A172 (cell line): ENCODE data around the gene CMTM8. TPM values are rescaled to one million over a fixed set of nuclear protein-coding genes. Genes with fewer than 3 reads are reported as not detected.

Source experiments
- DNase-seq: peaks from one replicate; pipeline ENCODE4 v3.0.0-alpha.2; 2015; ENCODE audit warnings: low spot score
- total RNA-seq: library from RNA; depleted of rRNA; stranded (reverse); fragments of >200 nt; shearing (Covaris generic); gene quantifications from 2 replicates; pipeline ENCODE4 v1.2.3, GENCODE V29; 2014

The CMTM8 gene
- total RNA-seq, 1 experiment from 2014 or later, result 3.5 TPM

- DNase-seq, result no peak
These were observed 67.6 kb downstream of the CMTM8 start for GRCh38 chr3:32306072-32306471.

DNA sequence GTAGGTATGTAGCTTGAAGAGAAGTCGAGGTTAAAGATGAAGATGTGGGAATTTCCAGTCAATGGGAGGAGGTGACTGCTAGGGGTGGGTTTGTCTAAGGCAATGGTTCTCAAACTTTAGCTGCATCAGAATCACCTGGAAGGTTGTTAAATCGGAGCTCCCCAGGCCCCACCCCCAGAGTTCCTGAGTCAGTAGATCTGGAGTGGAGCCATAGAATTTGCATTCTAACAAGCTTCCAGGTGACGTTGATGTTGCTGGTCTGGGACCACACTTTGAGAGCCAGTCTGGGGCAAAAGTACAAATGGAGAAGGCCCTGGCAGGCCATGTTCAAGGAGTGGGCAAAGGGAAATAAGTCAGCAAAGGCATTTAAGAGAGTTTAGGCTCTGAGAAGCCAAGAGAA is 69.1 kb downstream of the CMTM8 start:
- no peak for DNase-seq

- DNase-seq, result no peak
These were observed 69.9 kb downstream of the CMTM8 start for GRCh38 chr3:32308378-32308777.

- DNase-seq, result no peak
These were observed 71.3 kb downstream of the CMTM8 start for GRCh38 chr3:32309654-32310242.

GRCh38 chr3:32310336-32310735 is 71.9 kb downstream of the CMTM8 start:
- no peak for DNase-seq

- DNase-seq, result no peak
These were observed 72.7 kb downstream of the CMTM8 start for GRCh38 chr3:32310918-32311839.

GRCh38 chr3:32312251-32312650 is 73.8 kb downstream of the CMTM8 start:
- no peak for DNase-seq

- no peak for DNase-seq
These were observed 74.7 kb downstream of the CMTM8 start for GRCh38 chr3:32313169-32313568.

DNA sequence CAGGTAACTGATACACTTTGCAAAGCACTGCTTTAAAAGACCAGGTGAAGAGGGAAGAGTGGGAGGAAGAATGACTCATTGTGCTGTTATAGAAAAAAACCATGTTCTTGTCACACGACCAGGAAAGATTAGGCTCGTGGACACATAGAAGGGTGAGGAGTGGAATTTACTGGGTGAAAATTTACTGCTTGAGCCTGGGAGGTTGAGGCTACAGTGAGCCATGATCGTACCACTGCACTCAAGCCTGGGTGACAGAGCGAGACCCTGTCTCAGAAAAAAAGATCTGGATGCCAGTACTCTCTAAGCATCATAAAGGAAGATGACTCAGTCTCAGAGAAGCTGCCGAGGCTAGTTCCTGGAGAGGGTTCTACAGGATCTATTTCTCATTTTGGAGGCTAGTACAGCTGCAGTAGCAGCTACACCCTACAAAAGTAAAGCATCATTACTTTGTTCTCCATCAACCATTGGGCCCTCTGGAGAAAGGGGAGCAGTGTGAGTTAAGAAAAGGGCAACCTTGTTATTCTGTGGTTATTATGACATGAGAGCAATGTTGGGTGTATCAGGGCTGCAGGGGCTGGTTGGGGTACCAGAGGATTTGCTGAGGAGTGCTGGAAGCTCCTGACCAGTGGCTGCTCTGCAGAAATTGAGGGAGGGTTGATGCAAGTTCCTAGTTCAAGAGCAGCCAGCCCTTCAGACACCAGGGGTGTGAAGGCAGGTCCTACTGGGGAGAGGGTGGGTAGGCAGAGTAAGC is 75.4 kb downstream of the CMTM8 start:
- peak; percentile 53 for DNase-seq

DNA sequence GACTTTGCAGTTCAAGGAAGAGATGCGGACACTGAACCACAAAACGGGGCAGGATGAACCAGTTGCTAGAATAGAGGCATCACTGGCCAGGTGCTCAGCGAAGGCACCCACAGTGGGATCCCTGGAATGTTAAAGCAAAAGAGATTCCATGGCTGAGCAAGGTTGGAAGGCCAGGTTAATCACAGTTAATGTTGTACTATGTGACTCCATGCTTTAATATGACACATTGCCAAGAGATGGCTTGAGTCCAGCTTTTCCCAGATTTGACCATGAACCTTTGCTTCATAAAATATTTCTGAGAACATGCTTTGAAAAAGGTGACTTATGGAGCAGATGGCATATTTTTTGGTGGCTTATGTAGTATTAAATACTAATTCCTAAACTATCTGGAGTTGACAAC is 77.0 kb downstream of the CMTM8 start:
- DNase-seq, result no peak

DNA sequence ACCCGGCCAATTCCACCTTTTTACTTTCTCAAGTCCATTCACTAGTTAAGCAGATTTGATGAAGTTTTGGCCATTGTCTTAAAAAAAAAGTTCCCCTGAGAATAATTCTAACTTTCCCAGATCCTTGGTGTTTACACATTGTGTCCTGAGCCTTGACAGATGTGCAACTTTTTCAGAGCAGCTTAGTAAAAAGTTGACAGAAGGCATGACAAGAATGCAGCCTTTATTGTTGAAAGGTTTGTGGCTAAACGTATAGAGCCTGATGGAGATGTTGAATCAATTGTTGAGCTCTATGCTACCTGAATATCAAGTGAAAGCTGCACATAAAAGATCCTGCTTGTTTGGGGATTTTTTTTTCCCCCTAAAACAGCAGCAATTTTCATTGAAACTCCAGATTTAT is 77.8 kb downstream of the CMTM8 start:
- peak; percentile 8 for DNase-seq

- no peak for DNase-seq
These were observed 78.5 kb downstream of the CMTM8 start for GRCh38 chr3:32316976-32317375.

DNA sequence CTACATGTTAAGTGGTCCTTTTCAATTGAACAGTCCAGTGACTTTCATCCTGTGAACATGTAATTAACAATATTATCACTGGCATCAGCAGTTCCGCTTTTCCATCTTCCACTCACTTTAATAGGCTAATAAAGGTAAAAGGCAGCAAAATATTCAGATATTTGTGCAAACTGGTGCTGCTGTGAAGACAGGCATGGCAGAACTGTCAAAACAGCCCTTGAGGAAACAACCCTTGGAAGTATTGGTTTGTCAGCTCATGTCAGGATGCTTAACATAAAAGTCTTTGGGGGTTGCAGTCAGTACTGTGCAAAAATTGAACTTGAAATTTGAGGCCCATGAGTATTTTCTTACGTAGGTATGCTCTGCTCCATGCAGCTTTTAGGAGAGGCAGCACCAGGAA is 81.1 kb downstream of the CMTM8 start:
- no peak for DNase-seq

DNA sequence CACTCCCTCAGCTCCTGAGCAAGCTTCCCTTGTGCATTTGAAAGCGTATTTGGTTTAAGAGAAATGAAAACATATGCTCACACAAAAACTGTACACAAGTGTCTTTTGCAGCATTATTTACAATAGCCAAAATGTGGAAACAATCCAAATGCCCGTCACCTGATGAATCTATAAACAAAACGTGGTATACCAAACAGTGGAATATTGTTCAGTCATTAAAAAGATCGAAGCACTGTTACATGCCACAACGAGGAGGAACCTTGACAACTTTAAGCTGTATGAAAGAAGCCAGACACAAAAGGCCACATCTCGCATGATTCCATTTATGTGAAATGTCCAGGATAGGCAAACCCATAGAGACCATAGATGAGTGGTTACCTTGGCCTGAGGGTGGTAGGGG is 81.6 kb downstream of the CMTM8 start:
- DNase-seq, result no peak

GRCh38 chr3:32321095-32321790 is 82.8 kb downstream of the CMTM8 start:
- DNase-seq, result no peak

- DNase-seq, result no peak
These were observed 83.8 kb downstream of the CMTM8 start for GRCh38 chr3:32322311-32322710.

- DNase-seq, result no peak
These were observed 85.1 kb downstream of the CMTM8 start for GRCh38 chr3:32323604-32324003.

DNA sequence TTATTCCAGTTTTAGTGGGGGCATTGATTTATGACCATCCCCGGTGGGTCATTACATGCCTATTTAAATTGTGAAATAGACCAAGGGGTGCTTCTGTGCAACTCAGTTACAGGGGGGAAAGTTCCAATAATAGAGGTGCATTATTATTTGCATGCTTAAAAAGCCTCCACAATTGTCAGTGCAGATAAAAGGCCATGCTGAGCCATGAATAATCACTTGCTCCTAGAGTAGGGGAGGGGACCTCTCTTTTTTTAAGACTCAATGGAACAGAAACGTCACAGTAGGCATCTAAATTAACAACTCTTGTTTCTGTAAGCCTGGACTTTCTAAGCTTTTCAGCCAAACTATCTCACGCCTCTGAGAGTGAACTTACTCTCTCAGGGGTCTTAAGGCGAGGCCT is 86.7 kb downstream of the CMTM8 start:
- no peak for DNase-seq

- DNase-seq, result no peak
These were observed 87.4 kb downstream of the CMTM8 start for GRCh38 chr3:32325927-32326326.

GRCh38 chr3:32326795-32327194 is 88.3 kb downstream of the CMTM8 start:
- DNase-seq, result no peak

- DNase-seq, result no peak
These were observed 96.2 kb downstream of the CMTM8 start for GRCh38 chr3:32334675-32335074.
